Nephron progenitor cell (in vitro differentiated cells): ENCODE data around the gene MYL5.

Experiments
- DNase-seq: peaks from one replicate; pipeline ENCODE4 v3.0.0; 2021
- H3K27ac Mint-ChIP-seq: 2 replicates; pipeline ENCODE4 v1.8.0; 2021; ENCODE audit warnings: mild to moderate bottlenecking, moderate library complexity, mixed read lengths
- H3K27me3 Mint-ChIP-seq: 2 replicates; pipeline ENCODE4 v1.8.0; 2021; ENCODE audit warnings: mild to moderate bottlenecking, low read depth, mixed read lengths; ENCODE audit not compliant: poor library complexity
- H3K36me3 Mint-ChIP-seq: 2 replicates; pipeline ENCODE4 v1.8.0; 2021; ENCODE audit warnings: low read depth, mixed read lengths
- H3K4me1 Mint-ChIP-seq: 2 replicates; pipeline ENCODE4 v1.8.0; 2021; ENCODE audit warnings: mixed read lengths
- H3K4me3 Mint-ChIP-seq: 2 replicates; pipeline ENCODE4 v1.8.0; 2021; ENCODE audit warnings: mild to moderate bottlenecking, moderate library complexity, mixed read lengths
- H3K9me3 Mint-ChIP-seq: 2 replicates; pipeline ENCODE4 v1.8.0; 2021; ENCODE audit warnings: mild to moderate bottlenecking, moderate library complexity, mixed read lengths
- TF ChIP-seq, protein P1 (sequence below): fragments of 200-600 bp; sonication (generic); IDR thresholded peaks from 2 replicates; pipeline ENCODE4 v1.5.0; 2021; ENCODE audit warnings: antibody characterized with exemption

Gene MYL5

GRCh38 chr4:648579-649292 is 25.6 kb upstream of the MYL5 start:
- Mint-ChIP-seq H3K27me3 (peaks cover 9% of the 10 kb centered on the region), H3K4me3 (peak overlapping the region; percentile 68), H3K4me1 (peaks cover 44% of the 10 kb centered on the region), H3K27ac (peak overlapping the region; percentile 82), H3K36me3 (no peaks in the 10 kb centered on the region), H3K9me3 (peaks cover 15% of the 10 kb centered on the region)
- peak; percentile 55 for DNase-seq
- TF ChIP-seq, protein P1, sequence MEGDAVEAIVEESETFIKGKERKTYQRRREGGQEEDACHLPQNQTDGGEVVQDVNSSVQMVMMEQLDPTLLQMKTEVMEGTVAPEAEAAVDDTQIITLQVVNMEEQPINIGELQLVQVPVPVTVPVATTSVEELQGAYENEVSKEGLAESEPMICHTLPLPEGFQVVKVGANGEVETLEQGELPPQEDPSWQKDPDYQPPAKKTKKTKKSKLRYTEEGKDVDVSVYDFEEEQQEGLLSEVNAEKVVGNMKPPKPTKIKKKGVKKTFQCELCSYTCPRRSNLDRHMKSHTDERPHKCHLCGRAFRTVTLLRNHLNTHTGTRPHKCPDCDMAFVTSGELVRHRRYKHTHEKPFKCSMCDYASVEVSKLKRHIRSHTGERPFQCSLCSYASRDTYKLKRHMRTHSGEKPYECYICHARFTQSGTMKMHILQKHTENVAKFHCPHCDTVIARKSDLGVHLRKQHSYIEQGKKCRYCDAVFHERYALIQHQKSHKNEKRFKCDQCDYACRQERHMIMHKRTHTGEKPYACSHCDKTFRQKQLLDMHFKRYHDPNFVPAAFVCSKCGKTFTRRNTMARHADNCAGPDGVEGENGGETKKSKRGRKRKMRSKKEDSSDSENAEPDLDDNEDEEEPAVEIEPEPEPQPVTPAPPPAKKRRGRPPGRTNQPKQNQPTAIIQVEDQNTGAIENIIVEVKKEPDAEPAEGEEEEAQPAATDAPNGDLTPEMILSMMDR: no peak

- H3K27ac Mint-ChIP-seq: peak overlapping the region; percentile 29
- H3K27me3 Mint-ChIP-seq: peaks cover 9% of the 10 kb centered on the region
- H3K4me1 Mint-ChIP-seq: peaks cover 44% of the 10 kb centered on the region
- DNase-seq: no peak
- no peak overlapping the region for H3K4me3 Mint-ChIP-seq
- H3K36me3 Mint-ChIP-seq: no peaks in the 10 kb centered on the region
- H3K9me3 Mint-ChIP-seq: peaks cover 10% of the 10 kb centered on the region
- TF ChIP-seq, protein P1: no peak
These were observed 25.1 kb upstream of the MYL5 start for GRCh38 chr4:649293-649625.

GRCh38 chr4:649751-650310 is 24.5 kb upstream of the MYL5 start:
- no peak overlapping the region for H3K27ac Mint-ChIP-seq
- H3K36me3 Mint-ChIP-seq: no peaks in the 10 kb centered on the region
- H3K9me3 Mint-ChIP-seq: peaks cover 7% of the 10 kb centered on the region
- no peak for DNase-seq
- no peak overlapping the region for H3K4me3 Mint-ChIP-seq
- TF ChIP-seq, protein P1: no peak
- H3K4me1 Mint-ChIP-seq: peaks cover 44% of the 10 kb centered on the region
- peaks cover 9% of the 10 kb centered on the region for H3K27me3 Mint-ChIP-seq

- no peak for DNase-seq
- H3K4me1 Mint-ChIP-seq: peaks cover 45% of the 10 kb centered on the region
These were observed 23.9 kb upstream of the MYL5 start for GRCh38 chr4:650461-650860.

DNA sequence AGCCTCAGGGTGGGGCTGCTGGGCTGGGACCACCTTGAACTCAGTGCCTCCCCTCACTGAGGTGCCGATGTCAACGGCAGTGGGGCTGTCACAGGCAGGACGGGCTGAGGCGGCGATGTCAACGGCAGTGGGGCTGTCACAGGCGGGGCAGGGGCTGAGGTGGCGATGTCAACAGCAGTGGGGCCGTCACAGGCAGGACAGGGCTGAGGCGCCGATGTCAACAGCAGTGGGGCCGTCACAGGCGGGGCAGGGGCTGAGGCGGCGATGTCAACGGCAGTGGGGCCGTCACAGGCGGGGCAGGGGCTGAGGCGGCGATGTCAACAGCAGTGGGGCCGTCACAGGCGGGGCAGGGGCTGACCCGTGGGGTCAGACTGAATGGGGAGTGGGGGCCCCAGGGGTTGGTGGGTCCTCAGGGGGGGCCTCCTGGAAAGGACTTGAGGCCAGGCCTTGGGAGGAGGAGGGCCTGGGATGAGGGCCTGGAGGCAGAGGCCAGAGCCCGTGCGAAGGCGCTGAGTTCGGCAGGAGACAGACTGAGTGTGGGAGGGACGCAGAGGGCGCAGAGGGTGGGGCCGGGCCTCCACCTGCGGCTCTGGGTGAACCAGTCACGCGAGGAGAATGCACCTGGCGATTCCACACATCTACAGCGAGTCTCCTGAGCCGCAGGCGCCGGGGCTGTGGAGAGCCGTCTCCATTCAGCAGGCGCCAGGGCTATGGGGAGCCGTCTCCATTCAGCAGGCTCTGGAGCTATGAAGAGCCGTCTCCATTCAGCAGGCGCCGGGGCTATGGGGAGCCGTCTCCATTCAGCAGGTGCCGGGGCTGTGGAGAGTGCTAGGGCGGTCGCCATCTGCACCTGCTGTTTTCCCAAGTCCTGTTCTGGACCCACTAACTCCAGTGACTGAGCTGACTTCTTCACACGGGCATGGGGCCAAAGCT is 23.1 kb upstream of the MYL5 start:
- Mint-ChIP-seq H3K27ac (no peak overlapping the region), H3K27me3 (peaks cover 6% of the 10 kb centered on the region), H3K9me3 (no peaks in the 10 kb centered on the region), H3K4me1 (peaks cover 52% of the 10 kb centered on the region), H3K4me3 (no peak overlapping the region), H3K36me3 (no peaks in the 10 kb centered on the region)
- DNase-seq: no peak
- TF ChIP-seq, protein P1: no peak

More at GRCh38 chr4:650461-650860, 23.9 kb upstream of the MYL5 start:
- peaks cover 3% of the 10 kb centered on the region for H3K9me3 Mint-ChIP-seq
- TF ChIP-seq, protein P1: no peak
- no peaks in the 10 kb centered on the region for H3K36me3 Mint-ChIP-seq
- H3K27ac Mint-ChIP-seq: no peak overlapping the region
- no peak overlapping the region for H3K4me3 Mint-ChIP-seq
- H3K27me3 Mint-ChIP-seq: peaks cover 9% of the 10 kb centered on the region
